Keratinocyte (primary cell): Measurements from ENCODE around the gene GRB14.

Source experiments
- EZH2 ChIP-seq: IDR thresholded peaks from one replicate; pipeline ENCODE4 v1.6.1; 2012; ENCODE audit warnings: inconsistent platforms, mild to moderate bottlenecking, low read length, moderate library complexity
- TF ChIP-seq, protein P1 (sequence below), 3 experiments: IDR thresholded peaks in 1 of 3; conservative IDR thresholded peaks in 1 of 3; optimal IDR thresholded peaks in 1 of 3; 2 replicates in 2 of 3; 3 replicates in 1 of 3; pipeline versions ENCODE3 to v1.5.1; 2011; ENCODE audit warnings: low read length in 3 of 3, mild to moderate bottlenecking in 3 of 3, moderate library complexity in 2 of 3, control low read depth in 1 of 3, inconsistent platforms in 1 of 3; ENCODE audit not compliant: insufficient read depth in 2 of 3; ENCODE audit errors: extremely low read depth in 1 of 3

DNA sequence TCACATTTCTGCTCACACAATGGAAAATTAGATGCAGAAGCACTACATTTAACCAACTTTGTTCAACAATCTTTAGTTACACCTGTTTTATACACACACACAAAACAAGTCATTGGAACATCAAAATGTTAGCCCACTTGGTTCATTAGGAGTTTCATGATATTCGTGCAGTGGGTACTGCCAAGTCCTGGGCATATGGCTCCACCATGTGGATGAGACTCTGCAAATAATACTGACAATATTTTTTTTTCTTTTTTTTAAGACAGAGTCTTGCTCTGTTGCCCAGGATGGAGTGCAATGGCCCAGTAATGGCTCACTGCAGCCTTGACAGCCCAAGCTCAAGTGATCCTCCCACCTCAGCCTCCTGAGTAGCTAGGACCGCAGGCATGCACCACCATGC lies 34.5 kb upstream of the GRB14 start:
- TF ChIP-seq, protein P1, sequence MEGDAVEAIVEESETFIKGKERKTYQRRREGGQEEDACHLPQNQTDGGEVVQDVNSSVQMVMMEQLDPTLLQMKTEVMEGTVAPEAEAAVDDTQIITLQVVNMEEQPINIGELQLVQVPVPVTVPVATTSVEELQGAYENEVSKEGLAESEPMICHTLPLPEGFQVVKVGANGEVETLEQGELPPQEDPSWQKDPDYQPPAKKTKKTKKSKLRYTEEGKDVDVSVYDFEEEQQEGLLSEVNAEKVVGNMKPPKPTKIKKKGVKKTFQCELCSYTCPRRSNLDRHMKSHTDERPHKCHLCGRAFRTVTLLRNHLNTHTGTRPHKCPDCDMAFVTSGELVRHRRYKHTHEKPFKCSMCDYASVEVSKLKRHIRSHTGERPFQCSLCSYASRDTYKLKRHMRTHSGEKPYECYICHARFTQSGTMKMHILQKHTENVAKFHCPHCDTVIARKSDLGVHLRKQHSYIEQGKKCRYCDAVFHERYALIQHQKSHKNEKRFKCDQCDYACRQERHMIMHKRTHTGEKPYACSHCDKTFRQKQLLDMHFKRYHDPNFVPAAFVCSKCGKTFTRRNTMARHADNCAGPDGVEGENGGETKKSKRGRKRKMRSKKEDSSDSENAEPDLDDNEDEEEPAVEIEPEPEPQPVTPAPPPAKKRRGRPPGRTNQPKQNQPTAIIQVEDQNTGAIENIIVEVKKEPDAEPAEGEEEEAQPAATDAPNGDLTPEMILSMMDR (optimal IDR thresholded peaks at IDR 0.05 in 1 of 3, IDR thresholded peaks at IDR 0.05 in 1 of 3, conservative IDR thresholded peaks at IDR 0.05 in 1 of 3; ENCODE audit: extremely low read depth in 1 of 3, insufficient read depth in 2 of 3, low read length in 3 of 3): peak in 1 of 3 experiments; percentile 34
- no peak for TF ChIP-seq EZH2
